HepG2 (cell line): ENCODE results near the gene CLPTM1. TPM values are rescaled to one million over a fixed set of nuclear protein-coding genes. Genes with fewer than 3 reads are reported as not detected.

Source experiments
- ARID4A ChIP-seq: sonication (generic); formaldehyde crosslinking; IDR thresholded peaks from 2 replicates; pipeline ENCODE4 v1.5.0; 2020; ENCODE audit warnings: mild to moderate bottlenecking, missing genetic modification reagents, borderline replicate concordance
- HNRNPLL ChIP-seq: fragments of 200-400 bp; formaldehyde crosslinking; IDR thresholded peaks from 2 replicates; pipeline ENCODE4 v1.6.1; 2017; ENCODE audit warnings: mild to moderate bottlenecking, low read depth, low read length; ENCODE audit not compliant: poor library complexity, severe bottlenecking
- MYC ChIP-seq: sonication (generic); formaldehyde crosslinking; IDR thresholded peaks from 2 replicates; pipeline ENCODE4 v1.9.0; 2021; ENCODE audit warnings: missing genetic modification reagents, borderline replicate concordance
- TFE3 ChIP-seq: IDR thresholded peaks from 2 replicates; pipeline ENCODE4 v1.6.1; 2016
- UBTF ChIP-seq: sonication (generic); formaldehyde crosslinking; IDR thresholded peaks from 2 replicates; pipeline ENCODE4 v1.4.0; 2020; ENCODE audit warnings: mild to moderate bottlenecking, missing genetic modification reagents
- ZNF142 ChIP-seq: sonication (generic); formaldehyde crosslinking; IDR thresholded peaks from 2 replicates; pipeline ENCODE4 v1.4.0; 2020; ENCODE audit warnings: missing genetic modification reagents
- ZNF687 ChIP-seq: sonication (generic); formaldehyde crosslinking; IDR thresholded peaks from 2 replicates; pipeline ENCODE4 v1.5.1; 2020; ENCODE audit warnings: mild to moderate bottlenecking, missing genetic modification reagents, moderate library complexity
- polyA plus RNA-seq, 8 experiments: library from polyadenylated mRNA; depleted of rRNA in 3 of 8; stranded (reverse) in 7 of 8; unstranded in 1 of 8; fragments of >200 nt; fragmentation: Illumina TruSeq in 4 of 8; extraction: Trizol in 4 of 8; gene quantifications; 2 replicates each; pipeline versions ENCODE4 v1.2.1 to v1.2.3, GENCODE V29; 2011 to 2016; ENCODE audit warnings: low read depth in 4 of 8, missing spikeins in 1 of 8, mixed read lengths in 1 of 8; ENCODE audit not compliant: insufficient read depth in 1 of 8
- total RNA-seq, 5 experiments: library from RNA; depleted of rRNA; stranded (reverse); fragments of >200 nt; fragmentation: Illumina TruSeq; extraction: Trizol; gene quantifications; 2 replicates each; pipeline ENCODE4 v1.2.3, GENCODE V29; 2016; ENCODE audit warnings: low read depth in 1 of 5

Gene CLPTM1
- total and polyA plus RNA-seq, 2 of the 13 experiments (the other 11 are each of a cell fraction or from before 2014, with no cell fraction given), result 34.9 to 42.8 TPM

GRCh38 chr19:44914433-44915206 lies 40.6 kb upstream of the CLPTM1 start, which contains the start of gene APOC1 (continued):
- peak; percentile 43; the same call in 1 of the 2 replicates for TF ChIP-seq ZNF142 (CRISPR knock-in tag)
- peak; percentile 89 for TF ChIP-seq ZNF687 (CRISPR knock-in tag)
- TF ChIP-seq HNRNPLL, result peak; percentile 40
- TF ChIP-seq TFE3 (CRISPR knock-in tag), result peak; percentile 36; the same call in 1 of the 2 replicates
- peak; percentile 51 for TF ChIP-seq MYC (CRISPR knock-in tag)
- TF ChIP-seq UBTF, result peak; percentile 60; the same call in 1 of the 2 replicates
- peak; percentile 55; the same call in 1 of the 2 replicates for TF ChIP-seq ARID4A (CRISPR knock-in tag)
